A673 (cell line): ENCODE data around the gene SEL1L3. TPM values are rescaled to one million over a fixed set of nuclear protein-coding genes. Genes with fewer than 3 reads are reported as not detected.
A peak's percentile ranks its signal among the peaks of the same experiment; 100 is the strongest.

Source experiments
- BruUV-seq: library from RNA; stranded (reverse); fragments of 400-500 nt; replicated peaks from 2 replicates; lab custom pipeline; 2021; lab: Mats Ljungman, UMichigan
- CTCF ChIA-PET: fragments of 300-600 bp; sonication (Branson Sonifier 250); formaldehyde crosslinking; loops from one replicate; lab custom pipeline; 2022; ENCODE audit warnings: antibody characterized with exemption; lab: Charles Lee
- POLR2A ChIA-PET: fragments of 300-600 bp; sonication (Branson Sonifier 250); formaldehyde crosslinking; loops from one replicate; lab custom pipeline; 2022; ENCODE audit warnings: antibody characterized with exemption; ENCODE audit not compliant: low non-redundant PET; lab: Charles Lee
- DNase-seq: peaks from one replicate; pipeline ENCODE4 v3.0.0-alpha.2; 2015; ENCODE audit warnings: low spot score
- H3K27ac ChIP-seq: fragments of 200-600 bp; sonication (generic); 2 replicates; pipeline ENCODE4 v1.5.1; 2016; ENCODE audit warnings: mixed run types, low read depth, mild to moderate bottlenecking, mixed read lengths, antibody characterized with exemption, low read length; ENCODE audit not compliant: poor library complexity, severe bottlenecking
- H3K27me3 ChIP-seq: fragments of 200-600 bp; sonication (generic); replicated peaks from 2 replicates; pipeline ENCODE4 v1.6.1; 2017; ENCODE audit warnings: mixed run types, low read depth, mild to moderate bottlenecking, mixed read lengths, antibody characterized with exemption, low read length; ENCODE audit not compliant: insufficient read depth, poor library complexity
- H3K36me3 ChIP-seq: fragments of 200-600 bp; sonication (generic); 2 replicates; pipeline ENCODE4 v1.6.1; 2016; ENCODE audit warnings: mixed run types, mild to moderate bottlenecking, mixed read lengths, antibody characterized with exemption, low read length; ENCODE audit not compliant: insufficient read depth, poor library complexity, severe bottlenecking
- H3K4me1 ChIP-seq: fragments of 200-600 bp; sonication (generic); 2 replicates; pipeline ENCODE4 v1.6.1; 2017; ENCODE audit warnings: mixed run types, mild to moderate bottlenecking, mixed read lengths, antibody characterized with exemption, low read length; ENCODE audit not compliant: insufficient read depth, poor library complexity, severe bottlenecking
- H3K4me3 ChIP-seq: fragments of 200-600 bp; sonication (generic); 2 replicates; pipeline ENCODE4 v1.5.1; 2016; ENCODE audit warnings: low read depth, mixed run types, mild to moderate bottlenecking, mixed read lengths, low read length; ENCODE audit not compliant: poor library complexity, severe bottlenecking
- H3K9me3 ChIP-seq: fragments of 200-600 bp; sonication (generic); 2 replicates; pipeline ENCODE4 v1.6.1; 2016; ENCODE audit warnings: mixed run types, low read depth, mild to moderate bottlenecking, mixed read lengths, antibody characterized with exemption, low read length; ENCODE audit not compliant: poor library complexity, severe bottlenecking
- EZH2 ChIP-seq: fragments of 200-600 bp; sonication (generic); IDR thresholded peaks from 2 replicates; pipeline ENCODE4 v1.6.1; 2017; ENCODE audit warnings: borderline replicate concordance, low read depth, mild to moderate bottlenecking, mixed read lengths, antibody characterized with exemption, low read length; ENCODE audit not compliant: poor library complexity, severe bottlenecking
- intact Hi-C: fragments of 100-400 bp; cut with micrococcal nuclease; formaldehyde crosslinking; loops from one replicate; pipeline ENCODE4 v1.10.0; 2022; ENCODE audit not compliant: unreplicated experiment
- total RNA-seq: library from RNA; stranded (reverse); gene quantifications from 2 replicates; pipeline ENCODE4 v1.2.3, GENCODE V29; 2021
- TF ChIP-seq, protein P1 (sequence below): fragments of 300-800, 200-600 bp; sonication (generic); conservative IDR thresholded peaks from 2 replicates; pipeline ENCODE4 v1.5.1; 2017; ENCODE audit warnings: low read depth, mild to moderate bottlenecking, antibody characterized with exemption, low read length, moderate library complexity, mixed read lengths

SEL1L3 gene
- total RNA-seq, 1 experiment from 2014 or later: 40.0 TPM

DNA sequence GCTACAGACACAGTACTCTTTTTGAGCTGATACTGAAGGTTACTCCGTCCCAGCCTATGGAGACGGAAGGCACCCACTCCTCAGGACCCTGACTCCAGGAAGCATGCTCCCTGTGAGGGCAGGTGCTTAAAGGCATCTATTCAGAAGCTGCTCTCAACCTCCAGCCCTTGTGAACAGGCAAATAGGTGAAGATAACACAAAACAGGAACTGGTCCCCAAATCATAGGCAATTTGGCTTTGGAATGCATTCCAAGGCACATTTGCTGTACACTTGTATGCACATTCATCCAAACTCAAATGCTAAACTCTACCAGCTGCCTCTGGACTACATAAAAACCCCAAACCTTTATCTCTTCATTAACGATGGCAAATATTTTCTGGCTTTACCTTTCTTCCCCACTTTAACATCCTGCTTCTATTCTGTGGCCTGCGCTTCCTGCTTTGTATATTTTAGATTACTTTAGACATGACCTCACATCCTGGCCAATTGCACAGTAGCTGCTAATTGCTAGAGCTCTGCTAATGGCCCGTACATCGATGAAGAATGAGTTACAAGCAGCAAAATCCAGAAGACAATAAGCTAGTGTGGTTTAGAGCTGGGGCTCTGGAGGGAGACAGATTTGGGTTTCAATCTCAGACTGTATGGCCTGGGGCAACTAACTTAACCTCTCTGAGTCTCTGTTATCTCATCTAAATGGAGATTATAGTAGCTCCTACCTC, 3.2 kb downstream of the SEL1L3 start:
- no TSS peak for BruUV-seq
- intact Hi-C loops: loop anchor here (5.0 kb wide), 1 partner anchor 53 kb away; the partner anchor contains the start of gene SMIM20
- peak; percentile 26 for DNase-seq
- Histone ChIP-seq H3K36me3 (no peaks in the 10 kb centered on the region), H3K4me1 (peaks cover 27% of the 10 kb centered on the region), H3K27ac (no peak overlapping the region), H3K9me3 (no peaks in the 10 kb centered on the region), H3K27me3 (no peaks in the 10 kb centered on the region), H3K4me3 (no peak overlapping the region)
- ChIA-PET POLR2A (no interaction called here), CTCF (no interaction called here)
- no peak for TF ChIP-seq EZH2
- TF ChIP-seq, protein P1, sequence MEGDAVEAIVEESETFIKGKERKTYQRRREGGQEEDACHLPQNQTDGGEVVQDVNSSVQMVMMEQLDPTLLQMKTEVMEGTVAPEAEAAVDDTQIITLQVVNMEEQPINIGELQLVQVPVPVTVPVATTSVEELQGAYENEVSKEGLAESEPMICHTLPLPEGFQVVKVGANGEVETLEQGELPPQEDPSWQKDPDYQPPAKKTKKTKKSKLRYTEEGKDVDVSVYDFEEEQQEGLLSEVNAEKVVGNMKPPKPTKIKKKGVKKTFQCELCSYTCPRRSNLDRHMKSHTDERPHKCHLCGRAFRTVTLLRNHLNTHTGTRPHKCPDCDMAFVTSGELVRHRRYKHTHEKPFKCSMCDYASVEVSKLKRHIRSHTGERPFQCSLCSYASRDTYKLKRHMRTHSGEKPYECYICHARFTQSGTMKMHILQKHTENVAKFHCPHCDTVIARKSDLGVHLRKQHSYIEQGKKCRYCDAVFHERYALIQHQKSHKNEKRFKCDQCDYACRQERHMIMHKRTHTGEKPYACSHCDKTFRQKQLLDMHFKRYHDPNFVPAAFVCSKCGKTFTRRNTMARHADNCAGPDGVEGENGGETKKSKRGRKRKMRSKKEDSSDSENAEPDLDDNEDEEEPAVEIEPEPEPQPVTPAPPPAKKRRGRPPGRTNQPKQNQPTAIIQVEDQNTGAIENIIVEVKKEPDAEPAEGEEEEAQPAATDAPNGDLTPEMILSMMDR: no peak

DNA sequence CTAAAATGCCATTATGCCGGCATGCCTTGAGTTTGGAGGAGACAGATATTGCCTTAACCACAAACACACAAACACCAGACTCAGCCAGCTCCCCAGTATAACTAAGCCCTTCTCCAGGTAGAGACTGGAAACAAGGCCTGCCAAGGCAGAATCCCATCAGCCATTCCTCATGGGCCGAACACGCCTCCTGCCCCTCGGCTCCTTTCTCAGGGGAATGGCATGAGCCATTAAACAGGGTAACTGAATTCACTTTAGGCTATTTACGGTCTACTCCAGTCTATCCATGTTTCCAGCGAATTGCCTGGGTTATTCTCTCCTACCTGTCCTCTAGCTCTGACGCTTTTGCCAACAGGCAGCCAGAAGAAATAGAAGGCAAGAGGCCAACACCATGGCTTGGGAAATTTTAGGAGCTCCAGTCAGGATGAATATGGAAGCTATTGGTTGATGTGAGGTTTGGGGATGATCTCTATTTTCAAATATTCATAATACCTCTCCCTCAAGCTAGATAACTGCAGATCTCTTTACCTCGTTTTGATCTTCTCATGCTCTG, 4.9 kb downstream of the SEL1L3 start:
- no peak for TF ChIP-seq EZH2
- TF ChIP-seq, protein P1: 0 out of 2 replicates have a peak, but pooled peaks have one; percentile 0
- no TSS peak for BruUV-seq
- Histone ChIP-seq H3K4me3 (no peak overlapping the region), H3K27ac (no peak overlapping the region), H3K9me3 (no peaks in the 10 kb centered on the region), H3K4me1 (peaks cover 22% of the 10 kb centered on the region), H3K36me3 (no peaks in the 10 kb centered on the region), H3K27me3 (no peaks in the 10 kb centered on the region)
- no peak for DNase-seq
- ChIA-PET CTCF (no interaction called here), POLR2A (no interaction called here)
- intact Hi-C loops: no loop called here

DNA sequence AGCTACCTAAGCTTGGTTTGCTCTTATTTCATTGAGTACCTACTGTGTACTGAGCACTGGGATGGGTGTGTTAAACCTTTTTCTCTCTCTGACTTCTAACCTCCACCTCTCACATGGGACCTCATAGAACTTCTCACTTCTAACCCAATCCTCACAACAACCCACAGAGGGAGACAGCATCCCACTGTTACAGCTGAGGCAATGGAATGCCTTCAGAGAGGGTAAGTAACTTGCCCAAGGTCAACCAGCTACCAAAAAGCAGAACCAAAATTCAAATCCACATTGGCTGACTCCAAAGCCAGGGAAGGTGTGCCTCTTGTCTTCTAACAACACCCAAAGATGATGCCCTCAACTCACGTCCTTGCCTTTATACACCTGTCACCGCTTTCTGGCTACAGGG, 5.4 kb downstream of the SEL1L3 start:
- no TSS peak for BruUV-seq
- CTCF ChIA-PET: no interaction called here
- intact Hi-C loops: no loop called here

More for the DNA sequence above, 5.4 kb downstream of the SEL1L3 start:
- peaks cover 22% of the 10 kb centered on the region for H3K4me1 ChIP-seq
- H3K27ac ChIP-seq: no peak overlapping the region
- H3K36me3 ChIP-seq: no peaks in the 10 kb centered on the region
- DNase-seq: peak; percentile 16
- no peak for TF ChIP-seq EZH2
- TF ChIP-seq, protein P1: 0 out of 2 replicates have a peak, but pooled peaks have one; percentile 11
- H3K4me3 ChIP-seq: no peak overlapping the region
- POLR2A ChIA-PET: no interaction called here
- no peaks in the 10 kb centered on the region for H3K9me3 ChIP-seq
- H3K27me3 ChIP-seq: no peaks in the 10 kb centered on the region
